GM10248 (cell line): ENCODE data around the gene KCND2.

ENCODE experiments used
- CTCF ChIA-PET: fragments of 300-600 bp; sonication (Branson Sonifier 250); formaldehyde crosslinking; extraction: SDS; loops from one replicate; lab custom pipeline; 2021; ENCODE audit warnings: antibody characterized with exemption; lab: Yijun Ruan, JAX
- POLR2A ChIA-PET: fragments of 350-650 bp; sonication (Branson Sonifier 250); formaldehyde crosslinking; extraction: SDS; loops from one replicate; lab custom pipeline; 2020; ENCODE audit warnings: antibody characterized with exemption; lab: Yijun Ruan, JAX
- DNase-seq: peaks from one replicate; pipeline ENCODE4 v3.0.0; 2012; ENCODE audit errors: extremely low spot score
- CTCF ChIP-seq: IDR thresholded peaks from 2 replicates; pipeline ENCODE4 v1.5.1; 2012; ENCODE audit warnings: mild to moderate bottlenecking, low read depth; ENCODE audit errors: extremely low read depth, missing control alignments, control extremely low read depth

The KCND2 gene

DNA sequence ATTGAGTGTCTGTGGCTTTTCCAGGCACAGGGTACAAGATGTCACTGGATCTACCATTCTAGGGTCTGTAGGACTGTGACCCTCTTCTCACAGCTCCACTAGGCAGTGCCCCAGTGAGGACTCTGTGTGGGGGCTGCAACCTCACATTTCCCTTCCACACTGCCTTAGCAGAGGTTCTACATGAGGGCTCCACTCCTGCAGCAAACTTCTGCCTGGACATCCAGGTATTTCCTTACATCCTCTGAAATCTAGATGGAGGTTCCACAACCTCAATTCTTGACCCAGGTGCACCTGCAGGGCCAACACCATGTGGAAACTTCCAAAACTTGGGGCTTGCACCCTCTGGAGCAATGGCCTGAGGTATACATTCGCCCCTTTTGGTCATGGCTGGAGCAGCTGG, 183.7 kb downstream of the KCND2 start:
- ChIA-PET CTCF (interaction anchor here (0.6 to 1.1 kb wide), 2 partner anchors 12 to 184 kb away, joined by 3 read pairs; partner anchors contain the start of gene KCND2), POLR2A (no interaction called here)
- no peak for DNase-seq
- TF ChIP-seq CTCF = no peak

GRCh38 chr7:120460949-120461348, 188.0 kb downstream of the KCND2 start:
- TF ChIP-seq CTCF = no peak
- no peak for DNase-seq
- ChIA-PET CTCF (interaction anchor here (1.1 to 1.2 kb wide), 3 partner anchors 9 to 23 kb away, joined by 3 read pairs; no protein-coding TSS in a partner anchor), POLR2A (no interaction called here)

- POLR2A ChIA-PET = no interaction called here
- CTCF ChIA-PET = no interaction called here
- no peak for DNase-seq
- TF ChIP-seq CTCF = no peak
Observed at GRCh38 chr7:120462991-120463390, 190.0 kb downstream of the KCND2 start.

DNA sequence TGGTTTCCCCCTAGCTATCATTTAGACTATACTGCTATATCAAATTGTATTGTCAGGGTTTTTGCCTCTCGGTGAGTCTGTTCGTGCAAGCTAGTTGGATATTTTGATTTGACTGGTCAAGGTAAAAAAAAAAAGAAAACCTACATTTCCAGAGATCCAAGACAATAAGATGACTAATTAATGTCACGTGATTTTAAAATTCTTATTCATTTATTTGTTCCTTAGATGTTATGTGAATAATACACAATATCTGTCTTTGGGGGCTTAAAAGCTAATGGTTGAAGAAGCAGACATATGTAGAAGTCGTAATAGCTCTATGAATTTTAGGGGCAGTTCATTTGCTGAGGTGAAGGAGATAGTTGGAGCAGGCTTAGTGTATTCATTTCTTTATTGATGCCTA, 191.1 kb downstream of the KCND2 start:
- no peak for DNase-seq
- ChIA-PET POLR2A (no interaction called here), CTCF (interaction anchor here (0.8 kb wide), 1 partner anchor 10 kb away, joined by 3 read pairs; no protein-coding TSS in a partner anchor)
- TF ChIP-seq CTCF = no peak

GRCh38 chr7:120467676-120468075, 194.7 kb downstream of the KCND2 start:
- ChIA-PET POLR2A (no interaction called here), CTCF (interaction anchor here (0.8 to 2.9 kb wide), 3 partner anchors 15 to 24 kb away, joined by 3 to 10 read pairs (median 3); no protein-coding TSS in a partner anchor)
- no peak for DNase-seq
- TF ChIP-seq CTCF = no peak

DNA sequence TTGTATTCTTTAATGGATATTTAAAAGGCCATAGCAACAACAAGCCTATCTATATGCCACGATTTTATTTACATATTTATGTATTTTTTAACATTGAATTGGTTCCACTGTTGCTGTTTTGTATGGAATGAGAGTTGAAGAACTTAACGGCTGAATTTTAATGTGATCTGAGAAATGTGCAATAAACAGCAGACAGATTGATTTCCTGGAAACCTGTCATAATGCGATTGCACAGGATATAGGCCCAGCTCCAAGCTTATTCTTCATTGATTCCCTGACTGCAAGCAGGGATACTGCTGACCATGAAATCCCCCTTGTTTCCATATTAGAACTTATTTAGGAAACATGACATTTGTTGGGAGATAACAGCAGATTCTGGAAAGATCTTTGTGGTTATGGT, 195.6 kb downstream of the KCND2 start:
- ChIA-PET POLR2A (no interaction called here), CTCF (interaction anchor here (0.8 to 2.9 kb wide), 3 partner anchors 14 to 27 kb away, joined by 3 to 10 read pairs (median 3); no protein-coding TSS in a partner anchor)
- no peak for DNase-seq

More for the DNA sequence above, 195.6 kb downstream of the KCND2 start:
- TF ChIP-seq CTCF = no peak
